Lower leg skin (tissue), 4 donors: ENCODE results near the gene ARHGEF18. TPM values are rescaled to one million over a fixed set of nuclear protein-coding genes. Genes with fewer than 3 reads are reported as not detected.

ENCODE experiments used
- DNase-seq, 2 donors: peaks; one replicate each; pipeline ENCODE4 v3.0.0-alpha.2; 2019; ENCODE audit warnings: low spot score in 2 of 2
- H3K4me3 ChIP-seq: fragments of 200-600 bp; sonication (generic); 2 replicates; pipeline ENCODE4 v1.5.1; 2017; ENCODE audit warnings: mild to moderate bottlenecking, low read depth; ENCODE audit not compliant: poor library complexity, severe bottlenecking
- POLR2A ChIP-seq, 2 donors: fragments of 450-650 bp; IDR thresholded peaks; one replicate each; pipeline ENCODE4 v1.6.1; 2016 to 2017; ENCODE audit warnings: antibody characterized with exemption in 2 of 2, mild to moderate bottlenecking in 1 of 2, moderate library complexity in 1 of 2
- WGBS, 2 donors: methylation state at CpG; one replicate each; pipeline ENCODE4 v1.1.5; 2018; 5-methylcytosine and 5-hydroxymethylcytosine counted together
- intact Hi-C: fragments of 100-400 bp; cut with DNase I; formaldehyde crosslinking; loops from one replicate; pipeline ENCODE4 v1.15.0; 2023; ENCODE audit warnings: low total_unique reads
- total RNA-seq, 4 donors: library from RNA; depleted of rRNA; stranded (reverse); fragments of >200 nt; gene quantifications; one replicate each; pipeline ENCODE4 v1.1.0, GENCODE V29; 2016
- TF ChIP-seq, protein P1 (sequence below), 3 donors: fragments of 450-650 bp; IDR thresholded peaks; one replicate each; pipeline ENCODE4 v1.5.1; 2016; ENCODE audit warnings: antibody characterized with exemption in 3 of 3, mild to moderate bottlenecking in 3 of 3, moderate library complexity in 2 of 3

ARHGEF18 gene
- total RNA-seq, 4 donors from 2014 or later: 32.3 to 49.2 (median 36.3) TPM

DNA sequence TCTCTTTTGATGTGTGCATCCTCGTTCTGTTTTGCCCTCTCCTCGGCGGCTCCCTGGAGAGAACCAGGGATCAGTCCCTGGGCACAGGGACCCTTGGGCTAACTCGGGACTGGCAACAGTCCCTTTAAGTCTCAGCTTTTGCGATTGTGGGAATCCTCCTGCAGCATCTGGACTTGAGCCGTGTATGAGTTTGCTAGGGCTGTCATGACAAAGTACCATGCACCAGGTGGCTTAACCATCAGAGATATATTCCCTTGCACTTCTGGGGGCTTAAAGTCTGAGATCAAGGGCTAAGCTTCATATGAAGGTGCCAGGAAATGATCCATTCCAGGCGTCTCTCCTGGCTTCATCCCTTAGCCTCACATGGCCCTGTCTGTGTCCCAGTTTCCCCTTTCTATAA is 34.5 kb downstream of the ARHGEF18 start:
- TF ChIP-seq, protein P1, sequence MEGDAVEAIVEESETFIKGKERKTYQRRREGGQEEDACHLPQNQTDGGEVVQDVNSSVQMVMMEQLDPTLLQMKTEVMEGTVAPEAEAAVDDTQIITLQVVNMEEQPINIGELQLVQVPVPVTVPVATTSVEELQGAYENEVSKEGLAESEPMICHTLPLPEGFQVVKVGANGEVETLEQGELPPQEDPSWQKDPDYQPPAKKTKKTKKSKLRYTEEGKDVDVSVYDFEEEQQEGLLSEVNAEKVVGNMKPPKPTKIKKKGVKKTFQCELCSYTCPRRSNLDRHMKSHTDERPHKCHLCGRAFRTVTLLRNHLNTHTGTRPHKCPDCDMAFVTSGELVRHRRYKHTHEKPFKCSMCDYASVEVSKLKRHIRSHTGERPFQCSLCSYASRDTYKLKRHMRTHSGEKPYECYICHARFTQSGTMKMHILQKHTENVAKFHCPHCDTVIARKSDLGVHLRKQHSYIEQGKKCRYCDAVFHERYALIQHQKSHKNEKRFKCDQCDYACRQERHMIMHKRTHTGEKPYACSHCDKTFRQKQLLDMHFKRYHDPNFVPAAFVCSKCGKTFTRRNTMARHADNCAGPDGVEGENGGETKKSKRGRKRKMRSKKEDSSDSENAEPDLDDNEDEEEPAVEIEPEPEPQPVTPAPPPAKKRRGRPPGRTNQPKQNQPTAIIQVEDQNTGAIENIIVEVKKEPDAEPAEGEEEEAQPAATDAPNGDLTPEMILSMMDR (IDR thresholded peaks at IDR 0.05): no peak
- no peak for TF ChIP-seq POLR2A (IDR thresholded peaks at IDR 0.05)
- H3K4me3 ChIP-seq: no peak overlapping the region
- intact Hi-C loops: no loop called here
- WGBS, 2 donors: 76 to 85% methylated on average over 7 of the region's 7 CpGs
- DNase-seq: no peak

DNA sequence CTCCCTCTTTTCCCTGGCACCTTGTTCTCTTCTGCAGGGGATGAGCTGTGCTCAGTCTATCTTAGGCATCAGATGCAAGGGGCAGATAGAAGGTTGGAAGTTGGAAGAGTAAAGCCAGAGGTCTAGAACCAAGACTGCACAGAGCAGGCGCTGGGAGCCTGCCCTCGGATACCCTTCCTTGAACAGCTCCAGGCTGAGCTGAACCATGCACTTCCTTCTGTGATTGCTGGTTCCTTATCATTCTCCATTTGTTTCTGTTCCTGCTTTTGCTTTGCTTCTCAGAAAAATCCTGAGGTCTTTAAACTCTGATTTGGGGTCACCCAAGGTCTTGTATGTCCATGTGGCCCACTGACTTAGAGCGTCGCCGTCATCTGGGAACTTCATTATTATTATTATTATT is 36.3 kb downstream of the ARHGEF18 start:
- 80 to 87% methylated on average over 5 of the region's 5 CpGs for WGBS, 2 donors
- no peak overlapping the region for H3K4me3 ChIP-seq
- DNase-seq: no peak
- TF ChIP-seq POLR2A (IDR thresholded peaks at IDR 0.05): no peak
- TF ChIP-seq, protein P1 (IDR thresholded peaks at IDR 0.05): no peak
- intact Hi-C loops: no loop called here

DNA sequence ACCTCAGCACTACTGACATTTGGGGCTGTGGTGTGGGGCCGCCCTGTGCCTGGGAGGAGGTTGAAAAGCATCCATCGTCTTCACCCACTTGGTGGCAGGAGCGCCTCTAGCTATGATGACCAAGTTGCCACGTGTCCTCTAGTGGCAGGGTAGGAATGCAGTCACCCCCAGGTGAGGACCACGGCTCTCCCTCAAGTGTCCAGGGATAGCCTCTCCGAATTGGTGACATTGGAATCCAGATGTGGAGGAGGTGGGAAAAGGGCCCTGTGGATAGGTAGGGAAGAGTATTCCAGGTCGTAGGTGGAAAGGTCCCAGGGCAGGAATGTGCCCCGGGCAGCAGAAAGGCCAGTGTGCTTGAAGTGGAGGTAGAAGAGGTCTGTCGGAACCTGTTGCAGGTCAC is 37.6 kb downstream of the ARHGEF18 start:
- no peak overlapping the region for H3K4me3 ChIP-seq
- 52 to 61% methylated on average over 9 of the region's 9 CpGs for WGBS, 2 donors
- no peak for DNase-seq
- intact Hi-C loops: no loop called here
- TF ChIP-seq, protein P1 (IDR thresholded peaks at IDR 0.05): no peak
- no peak for TF ChIP-seq POLR2A (IDR thresholded peaks at IDR 0.05)

DNA sequence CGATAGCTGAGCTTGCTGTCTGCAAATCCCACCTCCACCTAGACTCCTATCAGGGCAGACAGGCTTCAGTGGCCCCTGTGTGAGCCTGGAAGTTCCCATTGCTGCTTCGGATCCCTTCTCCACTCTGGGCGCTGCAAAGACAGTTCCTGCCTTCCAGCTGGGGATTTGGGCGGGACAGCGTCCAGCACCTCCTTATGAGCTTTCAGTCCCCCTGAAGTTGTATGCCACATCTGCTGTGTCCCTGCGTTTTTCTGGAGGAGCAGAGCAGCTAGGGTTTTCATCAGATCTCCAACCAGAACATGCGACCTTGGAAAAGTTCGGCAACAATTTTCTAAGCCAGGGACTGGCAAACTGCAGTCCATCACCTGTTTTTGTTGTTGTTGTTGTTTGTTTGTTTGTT is 38.0 kb downstream of the ARHGEF18 start:
- no peak overlapping the region for H3K4me3 ChIP-seq
- 87 to 91% methylated on average over 8 of the region's 8 CpGs for WGBS, 2 donors
- DNase-seq: no peak
- intact Hi-C loops: no loop called here
- TF ChIP-seq POLR2A (IDR thresholded peaks at IDR 0.05): no peak
- TF ChIP-seq, protein P1 (IDR thresholded peaks at IDR 0.05): no peak

DNA sequence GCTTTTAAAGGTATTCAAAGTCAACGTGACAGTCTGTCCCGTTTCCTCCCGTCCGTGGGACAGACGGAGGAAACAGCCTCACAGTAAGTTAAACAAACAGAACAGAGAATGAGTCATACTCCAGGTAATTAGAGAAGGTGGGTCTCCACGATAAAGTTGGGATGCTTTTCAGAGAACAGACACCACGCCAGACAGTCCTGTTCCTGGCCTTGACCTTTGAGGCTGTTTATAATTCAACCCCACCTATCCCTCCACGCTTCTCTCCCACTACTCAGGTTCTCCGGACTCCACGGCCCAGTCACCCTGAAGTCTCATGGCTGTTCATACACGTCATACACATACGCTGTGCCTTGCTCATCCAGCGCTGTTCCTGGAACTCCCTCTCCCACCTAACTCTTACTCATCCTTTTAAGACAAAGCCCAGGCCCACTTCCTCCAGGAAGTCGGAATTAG is 42.5 kb downstream of the ARHGEF18 start:
- WGBS, 2 donors: 56 to 68% methylated on average over 14 of the region's 14 CpGs
- intact Hi-C loops: no loop called here
- TF ChIP-seq POLR2A (IDR thresholded peaks at IDR 0.05): no peak
- TF ChIP-seq, protein P1 (IDR thresholded peaks at IDR 0.05): no peak
- no peak for DNase-seq
- H3K4me3 ChIP-seq: no peak overlapping the region

DNA sequence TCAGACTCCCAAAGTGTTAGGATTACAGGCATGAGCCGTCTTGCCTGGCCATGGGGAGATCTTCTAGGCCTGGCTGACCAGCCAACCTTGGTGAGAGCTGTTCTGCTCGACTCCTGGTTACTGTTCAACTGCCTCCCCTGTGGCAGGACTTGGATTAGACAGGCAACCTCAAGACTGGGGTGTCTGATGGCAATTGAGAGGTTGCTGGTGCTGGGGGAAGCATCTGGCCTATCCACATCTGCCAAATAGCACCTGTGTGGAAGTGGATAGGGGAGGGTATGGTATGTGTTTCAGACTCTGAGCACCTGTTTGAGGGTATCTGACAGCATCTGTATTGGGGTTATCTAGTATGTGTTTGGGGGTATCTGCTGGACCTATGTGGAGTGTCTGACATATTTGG is 44.7 kb downstream of the ARHGEF18 start:
- no peak overlapping the region for H3K4me3 ChIP-seq
- no peak for DNase-seq
- no peak for TF ChIP-seq POLR2A (IDR thresholded peaks at IDR 0.05)
- TF ChIP-seq, protein P1 (IDR thresholded peaks at IDR 0.05): no peak
- intact Hi-C loops: no loop called here
- 68 to 76% methylated on average over 2 of the region's 2 CpGs for WGBS, 2 donors
